ENCODE data around the gene MSL1.

The MSL1 gene

GRCh38 chr17:40148527-40148926 is 26.8 kb downstream of the MSL1 start:
- H3K27ac ChIP-seq (ENCODE audit: low read length), result no peak overlapping the region
- no peaks in the 10 kb centered on the region for H3K27me3 ChIP-seq (ENCODE audit: control insufficient read depth in 1 of 2, insufficient read depth in 2 of 2, low read length in 2 of 2)
- no peak overlapping the region for H3K9ac ChIP-seq (ENCODE audit: low read length in 2 of 2)
- H3K4me3 ChIP-seq (ENCODE audit: low read length in 2 of 2), result no peak overlapping the region
- peaks cover 3% of the 10 kb centered on the region for H3K4me1 ChIP-seq (ENCODE audit: control insufficient read depth, insufficient read depth, low read length)
- peaks cover 29% of the 10 kb centered on the region in 2 donors for H3K36me3 ChIP-seq (ENCODE audit: control insufficient read depth in 2 of 2, insufficient read depth in 2 of 2, low read length in 2 of 2)
- H3K9me3 ChIP-seq (ENCODE audit: control insufficient read depth in 2 of 2, low read length in 2 of 2), result no peaks in the 10 kb centered on the region

GRCh38 chr17:40150276-40150675 is 28.5 kb downstream of the MSL1 start:
- Histone ChIP-seq H3K27ac (ENCODE audit: low read length) (no peak overlapping the region), H3K9ac (ENCODE audit: low read length in 2 of 2) (no peak overlapping the region), H3K4me1 (ENCODE audit: control insufficient read depth, insufficient read depth, low read length) (peaks cover 3% of the 10 kb centered on the region), H3K27me3 (ENCODE audit: control insufficient read depth in 1 of 2, insufficient read depth in 2 of 2, low read length in 2 of 2) (no peaks in the 10 kb centered on the region), H3K4me3 (ENCODE audit: low read length in 2 of 2) (no peak overlapping the region), H3K9me3 (ENCODE audit: control insufficient read depth in 2 of 2, low read length in 2 of 2) (no peaks in the 10 kb centered on the region), H3K36me3 (ENCODE audit: control insufficient read depth in 2 of 2, insufficient read depth in 2 of 2, low read length in 2 of 2) (peaks cover 29 to 33% of the 10 kb centered on the region in 2 donors)

- no peaks in the 10 kb centered on the region for H3K27me3 ChIP-seq (ENCODE audit: control insufficient read depth in 1 of 2, insufficient read depth in 2 of 2, low read length in 2 of 2)
- no peak overlapping the region for H3K4me3 ChIP-seq (ENCODE audit: low read length in 2 of 2)
- H3K9ac ChIP-seq (ENCODE audit: low read length in 2 of 2), result no peak overlapping the region
- H3K36me3 ChIP-seq (ENCODE audit: control insufficient read depth in 2 of 2, insufficient read depth in 2 of 2, low read length in 2 of 2), result peaks cover 30 to 31% of the 10 kb centered on the region in 2 donors
- H3K9me3 ChIP-seq (ENCODE audit: control insufficient read depth in 2 of 2, low read length in 2 of 2), result no peaks in the 10 kb centered on the region
- H3K27ac ChIP-seq (ENCODE audit: low read length), result no peak overlapping the region
- H3K4me1 ChIP-seq (ENCODE audit: control insufficient read depth, insufficient read depth, low read length), result peaks cover under 1% of the 10 kb centered on the region
Measured at GRCh38 chr17:40151414-40151963, 29.7 kb downstream of the MSL1 start.

GRCh38 chr17:40153603-40154236 is 31.9 kb downstream of the MSL1 start:
- Histone ChIP-seq H3K36me3 (ENCODE audit: control insufficient read depth in 2 of 2, insufficient read depth in 2 of 2, low read length in 2 of 2) (peaks cover 25 to 26% of the 10 kb centered on the region in 2 donors), H3K4me3 (ENCODE audit: low read length in 2 of 2) (no peak overlapping the region), H3K27ac (ENCODE audit: low read length) (no peak overlapping the region), H3K9me3 (ENCODE audit: control insufficient read depth in 2 of 2, low read length in 2 of 2) (no peaks in the 10 kb centered on the region), H3K9ac (ENCODE audit: low read length in 2 of 2) (no peak overlapping the region), H3K27me3 (ENCODE audit: control insufficient read depth in 1 of 2, insufficient read depth in 2 of 2, low read length in 2 of 2) (no peaks in the 10 kb centered on the region), H3K4me1 (ENCODE audit: control insufficient read depth, insufficient read depth, low read length) (peaks cover 3% of the 10 kb centered on the region)

- H3K27ac ChIP-seq (ENCODE audit: low read length), result no peak overlapping the region
- no peak overlapping the region for H3K4me3 ChIP-seq (ENCODE audit: low read length in 2 of 2)
- H3K9me3 ChIP-seq (ENCODE audit: control insufficient read depth in 2 of 2, low read length in 2 of 2), result no peaks in the 10 kb centered on the region
- peaks cover 23% of the 10 kb centered on the region in 2 donors for H3K36me3 ChIP-seq (ENCODE audit: control insufficient read depth in 2 of 2, insufficient read depth in 2 of 2, low read length in 2 of 2)
- H3K27me3 ChIP-seq (ENCODE audit: control insufficient read depth in 1 of 2, insufficient read depth in 2 of 2, low read length in 2 of 2), result no peaks in the 10 kb centered on the region
- H3K9ac ChIP-seq (ENCODE audit: low read length in 2 of 2), result no peak overlapping the region
- H3K4me1 ChIP-seq (ENCODE audit: control insufficient read depth, insufficient read depth, low read length), result peaks cover 3% of the 10 kb centered on the region
Measured at GRCh38 chr17:40157973-40158372, 36.2 kb downstream of the MSL1 start.

- Histone ChIP-seq H3K27ac (ENCODE audit: low read length) (no peak overlapping the region), H3K9ac (ENCODE audit: low read length in 2 of 2) (no peak overlapping the region), H3K9me3 (ENCODE audit: control insufficient read depth in 2 of 2, low read length in 2 of 2) (no peaks in the 10 kb centered on the region), H3K36me3 (ENCODE audit: control insufficient read depth in 2 of 2, insufficient read depth in 2 of 2, low read length in 2 of 2) (peaks cover 26 to 29% of the 10 kb centered on the region in 2 donors), H3K4me3 (ENCODE audit: low read length in 2 of 2) (no peak overlapping the region), H3K27me3 (ENCODE audit: control insufficient read depth in 1 of 2, insufficient read depth in 2 of 2, low read length in 2 of 2) (no peaks in the 10 kb centered on the region), H3K4me1 (ENCODE audit: control insufficient read depth, insufficient read depth, low read length) (peaks cover 3% of the 10 kb centered on the region)
Measured at GRCh38 chr17:40158438-40159013, 36.8 kb downstream of the MSL1 start.

GRCh38 chr17:40159456-40159855 is 37.7 kb downstream of the MSL1 start:
- Histone ChIP-seq H3K9me3 (ENCODE audit: control insufficient read depth in 2 of 2, low read length in 2 of 2) (no peaks in the 10 kb centered on the region), H3K36me3 (ENCODE audit: control insufficient read depth in 2 of 2, insufficient read depth in 2 of 2, low read length in 2 of 2) (peaks cover 29 to 36% of the 10 kb centered on the region in 2 donors), H3K4me3 (ENCODE audit: low read length in 2 of 2) (no peak overlapping the region), H3K27ac (ENCODE audit: low read length) (no peak overlapping the region), H3K4me1 (ENCODE audit: control insufficient read depth, insufficient read depth, low read length) (peaks cover 3% of the 10 kb centered on the region), H3K9ac (ENCODE audit: low read length in 2 of 2) (no peak overlapping the region), H3K27me3 (ENCODE audit: control insufficient read depth in 1 of 2, insufficient read depth in 2 of 2, low read length in 2 of 2) (no peaks in the 10 kb centered on the region)

GRCh38 chr17:40167685-40168261 is 46.0 kb downstream of the MSL1 start:
- Histone ChIP-seq H3K27ac (ENCODE audit: low read length) (peak overlapping the region; percentile 18), H3K9ac (ENCODE audit: low read length in 2 of 2) (no peak overlapping the region), H3K4me1 (ENCODE audit: control insufficient read depth, insufficient read depth, low read length) (peaks cover 8% of the 10 kb centered on the region), H3K36me3 (ENCODE audit: control insufficient read depth in 2 of 2, insufficient read depth in 2 of 2, low read length in 2 of 2) (peaks cover 55 to 59% of the 10 kb centered on the region in 2 donors), H3K9me3 (ENCODE audit: control insufficient read depth in 2 of 2, low read length in 2 of 2) (no peaks in the 10 kb centered on the region), H3K4me3 (ENCODE audit: low read length in 2 of 2) (no peak overlapping the region), H3K27me3 (ENCODE audit: control insufficient read depth in 1 of 2, insufficient read depth in 2 of 2, low read length in 2 of 2) (no peaks in the 10 kb centered on the region)

GRCh38 chr17:40168262-40168832 is 46.6 kb downstream of the MSL1 start:
- Histone ChIP-seq H3K9ac (ENCODE audit: low read length in 2 of 2) (no peak overlapping the region), H3K9me3 (ENCODE audit: control insufficient read depth in 2 of 2, low read length in 2 of 2) (no peaks in the 10 kb centered on the region), H3K4me3 (ENCODE audit: low read length in 2 of 2) (no peak overlapping the region), H3K27me3 (ENCODE audit: control insufficient read depth in 1 of 2, insufficient read depth in 2 of 2, low read length in 2 of 2) (no peaks in the 10 kb centered on the region), H3K4me1 (ENCODE audit: control insufficient read depth, insufficient read depth, low read length) (peaks cover 8% of the 10 kb centered on the region), H3K36me3 (ENCODE audit: control insufficient read depth in 2 of 2, insufficient read depth in 2 of 2, low read length in 2 of 2) (peaks cover 53 to 55% of the 10 kb centered on the region in 2 donors), H3K27ac (ENCODE audit: low read length) (peak overlapping the region; percentile 18)

- no peak overlapping the region for H3K27ac ChIP-seq (ENCODE audit: low read length)
- peaks cover 8% of the 10 kb centered on the region for H3K4me1 ChIP-seq (ENCODE audit: control insufficient read depth, insufficient read depth, low read length)
- H3K9me3 ChIP-seq (ENCODE audit: control insufficient read depth in 2 of 2, low read length in 2 of 2), result no peaks in the 10 kb centered on the region
- H3K4me3 ChIP-seq (ENCODE audit: low read length in 2 of 2), result no peak overlapping the region
- H3K36me3 ChIP-seq (ENCODE audit: control insufficient read depth in 2 of 2, insufficient read depth in 2 of 2, low read length in 2 of 2), result peaks cover 49 to 57% of the 10 kb centered on the region in 2 donors
- H3K27me3 ChIP-seq (ENCODE audit: control insufficient read depth in 1 of 2, insufficient read depth in 2 of 2, low read length in 2 of 2), result no peaks in the 10 kb centered on the region
- no peak overlapping the region for H3K9ac ChIP-seq (ENCODE audit: low read length in 2 of 2)
Measured at GRCh38 chr17:40170325-40170724, 48.6 kb downstream of the MSL1 start.

Data from stomach smooth muscle (tissue), 2 donors.